Panc1 (cell line): ENCODE data around the gene SEL1L2.

Source experiments
- TF ChIP-seq, protein P1 (sequence below): fragments of 450-650 bp; IDR thresholded peaks from 2 replicates; pipeline ENCODE4 v1.5.1; 2017; ENCODE audit warnings: mild to moderate bottlenecking
- TF ChIP-seq, protein P2 (sequence below), 2 experiments: IDR thresholded peaks; 2 replicates each; pipeline ENCODE4 v1.6.1; 2011 to 2012; ENCODE audit warnings: low read depth in 2 of 2, control low read depth in 1 of 2, low read length in 1 of 2, mild to moderate bottlenecking in 1 of 2, moderate library complexity in 1 of 2; ENCODE audit not compliant: insufficient read depth in 1 of 2

DNA sequence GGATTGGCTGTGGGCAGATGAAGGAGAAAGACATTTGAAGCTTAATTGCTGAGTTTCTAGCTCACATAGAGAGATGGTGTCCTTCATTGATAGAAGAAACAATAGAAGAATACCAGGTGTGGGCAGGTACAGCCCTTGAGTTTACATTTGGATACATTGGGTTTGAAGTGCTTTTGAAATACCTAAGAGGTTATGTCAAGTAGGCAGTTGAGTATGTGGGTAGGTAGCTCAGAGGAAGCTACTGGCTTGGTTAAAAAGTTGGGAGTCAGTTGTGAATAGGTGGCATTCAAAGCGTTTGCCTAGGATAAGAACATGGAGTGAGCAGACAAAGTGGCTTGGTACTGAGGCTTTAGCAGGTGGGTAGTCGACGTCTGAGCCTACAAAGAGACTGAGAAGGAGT, 180.6 kb downstream of the SEL1L2 start:
- TF ChIP-seq, protein P1, sequence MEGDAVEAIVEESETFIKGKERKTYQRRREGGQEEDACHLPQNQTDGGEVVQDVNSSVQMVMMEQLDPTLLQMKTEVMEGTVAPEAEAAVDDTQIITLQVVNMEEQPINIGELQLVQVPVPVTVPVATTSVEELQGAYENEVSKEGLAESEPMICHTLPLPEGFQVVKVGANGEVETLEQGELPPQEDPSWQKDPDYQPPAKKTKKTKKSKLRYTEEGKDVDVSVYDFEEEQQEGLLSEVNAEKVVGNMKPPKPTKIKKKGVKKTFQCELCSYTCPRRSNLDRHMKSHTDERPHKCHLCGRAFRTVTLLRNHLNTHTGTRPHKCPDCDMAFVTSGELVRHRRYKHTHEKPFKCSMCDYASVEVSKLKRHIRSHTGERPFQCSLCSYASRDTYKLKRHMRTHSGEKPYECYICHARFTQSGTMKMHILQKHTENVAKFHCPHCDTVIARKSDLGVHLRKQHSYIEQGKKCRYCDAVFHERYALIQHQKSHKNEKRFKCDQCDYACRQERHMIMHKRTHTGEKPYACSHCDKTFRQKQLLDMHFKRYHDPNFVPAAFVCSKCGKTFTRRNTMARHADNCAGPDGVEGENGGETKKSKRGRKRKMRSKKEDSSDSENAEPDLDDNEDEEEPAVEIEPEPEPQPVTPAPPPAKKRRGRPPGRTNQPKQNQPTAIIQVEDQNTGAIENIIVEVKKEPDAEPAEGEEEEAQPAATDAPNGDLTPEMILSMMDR = no peak
- TF ChIP-seq, protein P2, sequence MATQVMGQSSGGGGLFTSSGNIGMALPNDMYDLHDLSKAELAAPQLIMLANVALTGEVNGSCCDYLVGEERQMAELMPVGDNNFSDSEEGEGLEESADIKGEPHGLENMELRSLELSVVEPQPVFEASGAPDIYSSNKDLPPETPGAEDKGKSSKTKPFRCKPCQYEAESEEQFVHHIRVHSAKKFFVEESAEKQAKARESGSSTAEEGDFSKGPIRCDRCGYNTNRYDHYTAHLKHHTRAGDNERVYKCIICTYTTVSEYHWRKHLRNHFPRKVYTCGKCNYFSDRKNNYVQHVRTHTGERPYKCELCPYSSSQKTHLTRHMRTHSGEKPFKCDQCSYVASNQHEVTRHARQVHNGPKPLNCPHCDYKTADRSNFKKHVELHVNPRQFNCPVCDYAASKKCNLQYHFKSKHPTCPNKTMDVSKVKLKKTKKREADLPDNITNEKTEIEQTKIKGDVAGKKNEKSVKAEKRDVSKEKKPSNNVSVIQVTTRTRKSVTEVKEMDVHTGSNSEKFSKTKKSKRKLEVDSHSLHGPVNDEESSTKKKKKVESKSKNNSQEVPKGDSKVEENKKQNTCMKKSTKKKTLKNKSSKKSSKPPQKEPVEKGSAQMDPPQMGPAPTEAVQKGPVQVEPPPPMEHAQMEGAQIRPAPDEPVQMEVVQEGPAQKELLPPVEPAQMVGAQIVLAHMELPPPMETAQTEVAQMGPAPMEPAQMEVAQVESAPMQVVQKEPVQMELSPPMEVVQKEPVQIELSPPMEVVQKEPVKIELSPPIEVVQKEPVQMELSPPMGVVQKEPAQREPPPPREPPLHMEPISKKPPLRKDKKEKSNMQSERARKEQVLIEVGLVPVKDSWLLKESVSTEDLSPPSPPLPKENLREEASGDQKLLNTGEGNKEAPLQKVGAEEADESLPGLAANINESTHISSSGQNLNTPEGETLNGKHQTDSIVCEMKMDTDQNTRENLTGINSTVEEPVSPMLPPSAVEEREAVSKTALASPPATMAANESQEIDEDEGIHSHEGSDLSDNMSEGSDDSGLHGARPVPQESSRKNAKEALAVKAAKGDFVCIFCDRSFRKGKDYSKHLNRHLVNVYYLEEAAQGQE (IDR thresholded peaks at IDR 0.05; ENCODE audit: insufficient read depth in 1 of 2, low read depth in 2 of 2, low read length in 1 of 2) = no peak
